SK-N-SH (cell line): Measurements from ENCODE around the gene MLST8.
"Not testable (repeated sequence)": the region's sequence is repeated elsewhere in the genome, so short reads cannot be mapped to it uniquely, and the experiment has no call there.

Experiments used
- CHD2 ChIP-seq: fragments of 150-350 bp; IDR thresholded peaks from 2 replicates; pipeline ENCODE4 v1.6.1; 2018; ENCODE audit warnings: low read length; ENCODE audit not compliant: partially characterized antibody
- CTCF ChIP-seq: fragments of 200-600 bp; sonication (generic); IDR thresholded peaks from 2 replicates; pipeline ENCODE4 v1.6.1; 2017; ENCODE audit warnings: antibody characterized with exemption, mild to moderate bottlenecking, moderate library complexity
- EP300 ChIP-seq, 2 experiments: IDR thresholded peaks; 2 replicates each; pipeline versions ENCODE4 v1.4.0 to v1.6.1; 2012; ENCODE audit warnings: borderline replicate concordance in 1 of 2, low read depth in 1 of 2, low read length in 1 of 2
- FOXJ3 ChIP-seq: sonication (generic); formaldehyde crosslinking; IDR thresholded peaks from 2 replicates; pipeline ENCODE4 v1.5.1; 2020; ENCODE audit warnings: mild to moderate bottlenecking, missing genetic modification reagents
- GABPA ChIP-seq: IDR thresholded peaks from 2 replicates; pipeline ENCODE4 v1.4.0; 2012; ENCODE audit warnings: low read depth, mild to moderate bottlenecking
- JUND ChIP-seq: IDR thresholded peaks from 2 replicates; pipeline ENCODE4 v1.4.0; 2012
- RCOR1 ChIP-seq: fragments of 150-350 bp; IDR thresholded peaks from 2 replicates; pipeline ENCODE4 v1.6.1; 2017; ENCODE audit warnings: antibody characterized with exemption, low read length
- RXRA ChIP-seq: IDR thresholded peaks from 2 replicates; pipeline ENCODE4 v1.4.0; 2012; ENCODE audit warnings: low read depth, mild to moderate bottlenecking, borderline replicate concordance
- TCF12 ChIP-seq: IDR thresholded peaks from 2 replicates; pipeline ENCODE4 v1.4.0; 2012
- TEAD4 ChIP-seq: IDR thresholded peaks from 2 replicates; pipeline ENCODE4 v1.4.0; 2012; ENCODE audit warnings: mild to moderate bottlenecking, borderline replicate concordance; ENCODE audit not compliant: insufficient read depth
- USF2 ChIP-seq: fragments of 150-350 bp; IDR thresholded peaks from 2 replicates; pipeline ENCODE4 v1.6.1; 2017; ENCODE audit warnings: antibody characterized with exemption, low read length, low read depth, borderline replicate concordance
- YY1 ChIP-seq: IDR thresholded peaks from 2 replicates; pipeline ENCODE4 v1.4.0; 2012; ENCODE audit warnings: low read depth, mild to moderate bottlenecking

DNA sequence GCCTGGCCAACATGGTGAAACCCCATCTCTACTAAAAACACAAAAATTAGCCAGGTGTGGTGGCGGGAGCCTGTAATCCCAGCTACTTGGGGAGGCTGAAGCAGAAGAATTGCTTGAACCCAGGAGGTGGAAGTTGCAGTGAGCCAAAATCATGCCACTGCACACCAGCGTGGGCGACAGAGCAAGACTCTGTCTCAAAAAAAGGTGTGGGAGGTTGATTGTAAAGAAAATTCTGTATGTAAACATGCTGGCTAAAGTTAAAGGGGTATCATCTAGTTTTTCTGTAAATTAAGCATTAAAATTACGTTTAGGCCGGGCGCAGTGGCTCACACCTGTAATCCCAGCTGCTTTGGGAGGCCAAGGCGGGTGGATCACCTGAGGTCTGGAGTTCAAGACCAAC, 53.3 kb downstream of the MLST8 start:
- not testable (repeated sequence) for TF ChIP-seq TCF12; EP300 (IDR thresholded peaks at IDR 0.05; ENCODE audit: borderline replicate concordance in 1 of 2, low read depth in 1 of 2, low read length in 1 of 2); CTCF; FOXJ3 (CRISPR knock-in tag); GABPA; JUND; CHD2; TEAD4; USF2; RXRA; YY1; RCOR1
